GM21367 (cell line): Measurements from ENCODE around the gene KEAP1.

ENCODE experiments used
- ATAC-seq: cut with Tn5 transposase; IDR thresholded peaks from one replicate; pipeline ENCODE4 v1.9.1; 2021; ENCODE audit not compliant: unreplicated experiment

The KEAP1 gene

GRCh38 chr19:10525636-10526035, 22.5 kb upstream of the KEAP1 start:
- ATAC-seq: no peak

GRCh38 chr19:10523135-10523636, 20.0 kb upstream of the KEAP1 start:
- no peak for ATAC-seq

GRCh38 chr19:10521461-10522171, 18.5 kb upstream of the KEAP1 start:
- ATAC-seq: no peak

GRCh38 chr19:10520652-10521318, 17.6 kb upstream of the KEAP1 start:
- no peak for ATAC-seq

GRCh38 chr19:10519421-10519820, 16.3 kb upstream of the KEAP1 start:
- no peak for ATAC-seq

GRCh38 chr19:10518444-10519361, 15.5 kb upstream of the KEAP1 start:
- no peak for ATAC-seq

- ATAC-seq: no peak
Measured at GRCh38 chr19:10517760-10518443, 14.7 kb upstream of the KEAP1 start.

- ATAC-seq: no peak
Measured at GRCh38 chr19:10517361-10517759, 14.2 kb upstream of the KEAP1 start, which contains the start of gene S1PR5. Gene S1PR5, minus strand, starts transcription at chr19:10517447. Its CDS starts 2,436 bp downstream, at chr19:10515011.

- no peak for ATAC-seq
Measured at GRCh38 chr19:10516671-10517286, 13.6 kb upstream of the KEAP1 start.

- ATAC-seq: no peak
Measured at GRCh38 chr19:10516064-10516385, 12.9 kb upstream of the KEAP1 start.

GRCh38 chr19:10514211-10515145, 11.3 kb upstream of the KEAP1 start:
- no peak for ATAC-seq

- no peak for ATAC-seq
Measured at GRCh38 chr19:10513223-10513622, 10.1 kb upstream of the KEAP1 start.

- ATAC-seq: no peak
Measured at GRCh38 chr19:10510301-10510802, 7.2 kb upstream of the KEAP1 start.

GRCh38 chr19:10508707-10509106, 5.6 kb upstream of the KEAP1 start:
- ATAC-seq: no peak

- no peak for ATAC-seq
Measured at GRCh38 chr19:10508036-10508435, 4.9 kb upstream of the KEAP1 start.

GRCh38 chr19:10505583-10506229, 2.5 kb upstream of the KEAP1 start:
- ATAC-seq: no peak

GRCh38 chr19:10502524-10503001, 593 bp downstream of the KEAP1 start:
- ATAC-seq: peak; percentile 67

GRCh38 chr19:10501971-10502523, 1.1 kb downstream of the KEAP1 start:
- peak; percentile 23 for ATAC-seq
